Dedifferentiated amniotic fluid mesenchymal stem cell (primary cell): ENCODE data around the gene ASB8.

Experiments used
- DNase-seq: peaks from one replicate; pipeline ENCODE4 v3.0.0-alpha.2; 2016; ENCODE audit errors: extremely low spot score

The ASB8 gene

DNA sequence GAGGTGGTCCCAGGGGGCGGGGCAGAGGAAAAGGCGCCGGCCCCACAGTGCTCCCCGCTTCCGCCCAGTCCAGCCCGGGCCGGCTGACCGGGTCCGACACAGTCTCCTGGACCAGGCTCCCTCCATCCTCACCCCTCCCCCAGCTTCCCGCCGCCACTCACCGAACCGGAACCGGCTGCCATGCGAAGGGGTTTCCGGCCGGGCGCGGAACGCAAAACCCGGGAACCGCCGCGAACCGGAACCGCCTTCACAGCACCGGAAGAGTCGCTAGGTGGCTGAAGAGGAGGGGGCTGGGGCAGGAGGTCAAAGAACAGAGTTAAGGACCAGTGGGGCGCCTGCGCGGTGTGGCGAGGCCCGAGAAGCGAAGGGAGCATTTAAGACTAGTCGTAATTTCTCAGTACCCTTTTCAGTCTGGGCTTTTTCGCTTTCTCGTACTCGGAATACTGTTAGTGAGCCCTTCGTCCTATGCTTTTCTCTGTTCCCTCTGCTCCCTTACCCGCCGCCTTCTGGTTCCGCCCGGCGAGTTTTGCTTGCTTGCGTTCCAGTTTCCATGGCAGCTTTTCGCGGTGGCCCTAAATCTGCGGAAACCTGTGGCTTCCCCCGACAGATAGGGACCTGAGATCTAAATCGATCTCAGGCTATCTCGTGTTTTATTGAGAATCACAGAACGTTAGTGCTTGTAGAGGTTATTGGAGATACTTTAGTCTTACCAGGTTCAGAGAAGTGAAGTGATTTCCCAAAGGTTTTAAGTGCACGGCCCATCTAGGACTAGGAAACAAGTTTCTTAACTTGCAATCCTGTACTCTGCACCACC, 51.2 kb downstream of the ASB8 start, which contains the start of gene SENP1:
TSS of gene SENP1 (minus strand) at position 213 of the 814 bp plus-strand sequence. CDS start 4,607 bp downstream, outside the sequence.
- peak; percentile 76 for DNase-seq

GRCh38 chr12:48105321-48105866, 51.9 kb downstream of the ASB8 start:
- peak; percentile 16 for DNase-seq

- no peak for DNase-seq
Measured at GRCh38 chr12:48104531-48104930, 52.8 kb downstream of the ASB8 start.
